ENCODE results near the gene CXorf65.

DNA sequence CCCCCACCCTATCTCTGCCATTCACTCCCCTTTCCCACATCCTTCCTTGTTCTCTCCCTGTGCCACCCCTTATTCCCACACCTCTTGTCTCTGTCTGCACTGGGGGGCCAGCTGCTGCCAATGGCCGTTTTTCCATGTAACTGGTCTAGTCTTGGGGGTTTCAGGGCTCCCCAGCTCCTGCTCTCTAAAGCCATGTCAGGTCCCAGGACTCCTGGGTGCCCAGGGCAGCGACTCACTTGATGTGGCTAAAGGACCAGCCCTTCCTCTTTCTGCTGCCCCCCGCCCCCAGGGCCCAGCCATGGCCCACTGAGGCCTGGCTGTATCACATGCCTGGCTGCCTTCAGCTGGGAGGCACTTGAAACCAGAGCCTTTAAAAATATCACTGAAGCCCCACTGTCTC is 48.1 kb upstream of the CXorf65 start:
- TF ChIP-seq GATA2 (IDR thresholded peaks at IDR 0.05; ENCODE audit: low read depth, low read length): no peak
- no peak for TF ChIP-seq GATA3 (IDR thresholded peaks at IDR 0.05; ENCODE audit: low read depth, low read length)
